HG03571 (cell line): ENCODE measurements around the gene SNRPA.
"Not testable (repeated sequence)": the region's sequence is repeated elsewhere in the genome, so short reads cannot be mapped to it uniquely, and the experiment has no call there.

ENCODE experiments used
- ATAC-seq: cut with Tn5 transposase; IDR thresholded peaks from one replicate; pipeline ENCODE4 v1.9.1; 2021; ENCODE audit not compliant: unreplicated experiment

Gene SNRPA

GRCh38 chr19:40812571-40812970, 61.6 kb downstream of the SNRPA start:
- not testable (repeated sequence) for ATAC-seq

- ATAC-seq = no peak
These were observed 62.2 kb downstream of the SNRPA start for GRCh38 chr19:40813182-40813581.
